Measurements from ENCODE around the gene CCDC24. TPM values are rescaled to one million over a fixed set of nuclear protein-coding genes. Genes with fewer than 3 reads are reported as not detected.
A peak's percentile ranks its signal among the peaks of the same experiment; 100 is the strongest.

CCDC24 gene
- total RNA-seq, 1 donor from 2014 or later = 3.3 TPM

DNA sequence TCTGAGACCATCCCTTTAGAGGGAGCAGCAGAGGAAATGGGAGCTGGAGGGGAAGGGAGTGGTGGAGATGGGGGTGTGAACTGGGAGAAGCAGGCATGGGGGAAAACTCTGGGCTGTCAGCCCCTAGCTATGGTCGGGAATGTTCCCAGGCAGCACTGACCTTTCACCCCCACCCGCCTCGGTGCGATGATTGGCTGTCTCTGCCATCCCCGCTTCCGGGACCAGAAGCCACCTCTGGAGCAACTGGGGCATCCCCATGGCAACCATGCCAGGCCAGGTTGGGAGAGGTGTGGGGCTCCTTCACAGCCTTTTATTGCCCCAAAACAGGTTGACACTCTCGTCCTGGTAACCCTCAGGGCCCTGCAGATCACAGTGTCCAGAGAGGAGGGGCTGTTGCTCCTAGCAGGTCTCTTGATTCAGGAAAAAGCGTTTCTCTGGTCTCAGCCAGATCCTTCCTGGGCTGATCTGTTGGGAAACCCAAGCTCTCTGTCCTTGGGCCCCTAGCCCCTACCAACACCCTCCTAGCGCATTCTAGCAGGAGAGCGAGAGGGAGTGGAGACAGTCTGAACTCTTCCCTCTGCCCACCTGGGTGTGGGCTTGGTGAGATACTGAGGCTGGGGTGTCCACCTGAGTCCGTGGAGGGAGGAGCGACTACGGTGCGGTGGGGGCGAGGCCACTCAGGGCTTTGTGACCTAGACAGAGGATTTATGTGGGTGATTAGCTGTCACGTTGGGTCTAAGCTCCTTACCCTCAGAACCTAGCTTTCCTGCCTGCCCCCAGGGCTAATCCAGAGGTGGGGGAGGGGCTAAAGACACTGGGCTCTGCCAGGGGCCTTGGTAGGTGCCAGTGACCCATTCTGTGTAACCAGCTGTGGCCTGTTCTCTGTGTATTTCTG, 52.0 kb downstream of the CCDC24 start:
- Histone ChIP-seq H3K27ac (no peak overlapping the region), H4K20me1 (ENCODE audit: low read depth) (no peaks in the 10 kb centered on the region), H3F3A (ENCODE audit: low read depth) (no peaks in the 10 kb centered on the region), H3K9ac (no peak overlapping the region), H3K36me3 (no peaks in the 10 kb centered on the region), H3K4me2 (peak overlapping the region; percentile 29), H3K4me3 (no peak overlapping the region), H3K27me3 (no peaks in the 10 kb centered on the region), H2AFZ (replicated peaks) (no peak overlapping the region), H3K9me3 (ENCODE audit: low read depth) (no peaks in the 10 kb centered on the region), H3K79me2 (ENCODE audit: low read depth) (no peaks in the 10 kb centered on the region), H3K4me1 (peaks cover 11% of the 10 kb centered on the region)
- Mint-ChIP-seq H3K9me3 (no peaks in the 10 kb centered on the region), H3K27me3 (ENCODE audit: insufficient read depth, low read depth) (peaks cover 6% of the 10 kb centered on the region), H3K4me3 (no peak overlapping the region), H3K27ac (no peak overlapping the region), H3K36me3 (no peaks in the 10 kb centered on the region), H3K4me1 (peaks cover 15% of the 10 kb centered on the region)
- DNase-seq (ENCODE audit: low spot score) = peak; percentile 43
- TF ChIP-seq EZH2 (IDR thresholded peaks at IDR 0.05) (no peak), EZH2phosphoT487 (IDR thresholded peaks at IDR 0.05) (no peak), CTCF (IDR thresholded peaks at IDR 0.05) (no peak)

DNA sequence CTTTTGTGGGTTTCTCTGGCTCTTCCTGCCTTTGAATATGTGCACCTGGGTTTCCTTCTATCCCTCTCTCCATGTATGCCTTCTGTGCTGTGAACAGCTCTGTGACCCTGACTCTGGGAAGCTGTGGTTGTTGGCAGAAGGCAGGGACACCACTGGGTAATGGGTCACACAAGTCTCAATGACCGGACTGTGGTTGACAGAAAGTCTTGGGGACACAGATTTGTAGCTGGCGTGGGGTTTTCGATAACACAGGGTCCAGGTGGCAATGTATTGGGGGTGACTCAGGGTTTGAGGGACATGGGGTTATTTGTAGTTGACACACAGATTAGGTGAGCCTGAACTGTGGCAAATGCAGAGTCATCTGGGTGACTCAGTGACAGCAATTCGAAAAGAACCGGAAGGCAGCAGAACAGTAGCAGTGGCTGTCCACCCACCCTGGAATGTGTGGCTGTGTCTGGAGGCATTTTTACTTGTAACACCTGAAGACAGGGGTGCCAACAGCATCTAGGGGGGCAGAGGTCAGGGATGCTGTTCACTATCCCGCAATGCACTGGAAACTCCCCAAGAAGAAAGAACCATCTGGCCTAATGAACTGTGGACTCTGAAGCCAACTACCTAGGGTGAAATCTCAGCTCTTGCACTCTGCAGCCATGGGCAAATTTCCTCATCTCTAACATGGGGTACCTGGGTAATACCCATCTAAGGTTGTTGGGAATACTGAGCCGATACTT, 52.8 kb downstream of the CCDC24 start:
- H3K9me3 Mint-ChIP-seq = no peaks in the 10 kb centered on the region
- H3K79me2 ChIP-seq (ENCODE audit: low read depth) = no peaks in the 10 kb centered on the region
- peak overlapping the region; percentile 29 for H3K4me2 ChIP-seq
- H3K27me3 ChIP-seq = no peaks in the 10 kb centered on the region
- H3K4me3 Mint-ChIP-seq = peak overlapping the region; percentile 55
- no peaks in the 10 kb centered on the region for H3K9me3 ChIP-seq (ENCODE audit: low read depth)
- H3K4me1 Mint-ChIP-seq = peaks cover 18% of the 10 kb centered on the region
- H3K9ac ChIP-seq = no peak overlapping the region
- H3K4me1 ChIP-seq = peaks cover 11% of the 10 kb centered on the region
- H3K36me3 Mint-ChIP-seq = no peaks in the 10 kb centered on the region
- no peak for DNase-seq (ENCODE audit: low spot score)
- TF ChIP-seq EZH2phosphoT487 (IDR thresholded peaks at IDR 0.05) (no peak), EZH2 (IDR thresholded peaks at IDR 0.05) (no peak), CTCF (IDR thresholded peaks at IDR 0.05) (no peak)
- no peak overlapping the region for H2AFZ ChIP-seq (replicated peaks)
- H3F3A ChIP-seq (ENCODE audit: low read depth) = no peaks in the 10 kb centered on the region
- H3K27me3 Mint-ChIP-seq (ENCODE audit: insufficient read depth, low read depth) = peaks cover 6% of the 10 kb centered on the region
- no peak overlapping the region for H3K4me3 ChIP-seq
- no peak overlapping the region for H3K27ac Mint-ChIP-seq
- H3K27ac ChIP-seq = no peak overlapping the region
- H4K20me1 ChIP-seq (ENCODE audit: low read depth) = no peaks in the 10 kb centered on the region
- no peaks in the 10 kb centered on the region for H3K36me3 ChIP-seq

- peaks cover 6% of the 10 kb centered on the region for H3K27me3 Mint-ChIP-seq (ENCODE audit: insufficient read depth, low read depth)
- no peak overlapping the region for H3K27ac ChIP-seq
- H3K4me3 Mint-ChIP-seq = no peak overlapping the region
- no peaks in the 10 kb centered on the region for H3K9me3 ChIP-seq (ENCODE audit: low read depth)
- no peak overlapping the region for H3K4me3 ChIP-seq
- no peak overlapping the region for H2AFZ ChIP-seq (replicated peaks)
- DNase-seq (ENCODE audit: low spot score) = no peak
- no peaks in the 10 kb centered on the region for H3K79me2 ChIP-seq (ENCODE audit: low read depth)
- H3K4me1 ChIP-seq = peaks cover 11% of the 10 kb centered on the region
- no peaks in the 10 kb centered on the region for H3K36me3 Mint-ChIP-seq
- no peak overlapping the region for H3K9ac ChIP-seq
- no peaks in the 10 kb centered on the region for H3K9me3 Mint-ChIP-seq
- no peaks in the 10 kb centered on the region for H3K27me3 ChIP-seq
- H3K4me2 ChIP-seq = no peak overlapping the region
- H4K20me1 ChIP-seq (ENCODE audit: low read depth) = no peaks in the 10 kb centered on the region
- no peak overlapping the region for H3K27ac Mint-ChIP-seq
- TF ChIP-seq CTCF (IDR thresholded peaks at IDR 0.05) (no peak), EZH2 (IDR thresholded peaks at IDR 0.05) (no peak), EZH2phosphoT487 (IDR thresholded peaks at IDR 0.05) (no peak)
- no peaks in the 10 kb centered on the region for H3F3A ChIP-seq (ENCODE audit: low read depth)
- peaks cover 18% of the 10 kb centered on the region for H3K4me1 Mint-ChIP-seq
- no peaks in the 10 kb centered on the region for H3K36me3 ChIP-seq
Observed at GRCh38 chr1:44045064-44045463, 53.7 kb downstream of the CCDC24 start.

Other genes with a start within 250 kb of the CCDC24 start
- gene ARTN, start 57.8 kb upstream of the CCDC24 start, total RNA-seq (ENCODE audit: low replicate concordance) = 2.9 and 4.1 TPM in 2 replicates
- 7.2 and 13.2 TPM in 2 replicates for gene IPO13, start 44.6 kb upstream of the CCDC24 start, total RNA-seq (ENCODE audit: low replicate concordance)
- 9.5 and 20.0 TPM in 2 replicates for gene DPH2, start 21.6 kb upstream of the CCDC24 start, total RNA-seq (ENCODE audit: low replicate concordance)
- gene ATP6V0B, start 16.6 kb upstream of the CCDC24 start, total RNA-seq (ENCODE audit: low replicate concordance) = 39.2 and 71.2 TPM in 2 replicates
- gene B4GALT2, start 12.4 kb upstream of the CCDC24 start, total RNA-seq (ENCODE audit: low replicate concordance) = 23.7 and 96.3 TPM in 2 replicates
- gene SLC6A9, start 39.9 kb downstream of the CCDC24 start, total RNA-seq (ENCODE audit: low replicate concordance) = 1.4 and 5.6 TPM in 2 replicates
- not detected in 2 replicates for gene KLF17, start 127.2 kb downstream of the CCDC24 start, total RNA-seq (ENCODE audit: low replicate concordance)
- gene KLF18, start 150.0 kb downstream of the CCDC24 start, total RNA-seq (ENCODE audit: low replicate concordance) = not detected in 2 replicates
- 22.3 and 29.8 TPM in 2 replicates for gene DMAP1, start 221.9 kb downstream of the CCDC24 start, total RNA-seq (ENCODE audit: low replicate concordance)